ENCODE measurements around the gene FGF14. TPM values are rescaled to one million over a fixed set of nuclear protein-coding genes. Genes with fewer than 3 reads are reported as not detected.

Gene FGF14
- total and polyA plus RNA-seq, 2 donors from 2014 or later, result 0.47 to 3.3 TPM

GRCh38 chr13:101714195-101714594, 687.7 kb downstream of the FGF14 start:
- Histone ChIP-seq H3K27ac (ENCODE audit: low read depth in 2 of 2, low read length in 2 of 2) (no peak overlapping the region), H3K27me3 (ENCODE audit: control insufficient read depth, insufficient read depth, low read length) (no peaks in the 10 kb centered on the region), H3K4me1 (ENCODE audit: control insufficient read depth in 2 of 3, insufficient read depth in 2 of 3, low read depth in 1 of 3, low read length in 3 of 3) (no peaks in the 10 kb centered on the region), H3K36me3 (ENCODE audit: control insufficient read depth in 2 of 3, insufficient read depth in 3 of 3, low read length in 3 of 3) (no peaks in the 10 kb centered on the region), H3K9me3 (ENCODE audit: control insufficient read depth in 2 of 3, insufficient read depth in 1 of 3, low read length in 3 of 3) (no peaks in the 10 kb centered on the region), H3K4me3 (ENCODE audit: low read length in 3 of 3) (no peak overlapping the region), H3K9ac (ENCODE audit: low read length in 3 of 3) (no peak overlapping the region)
- intact Hi-C loops (cut with DNase I), result no loop called here
- DNase-seq (no peak), FAIRE-seq (no peak)
- TF ChIP-seq CTCF (IDR thresholded peaks at IDR 0.05; ENCODE audit: borderline replicate concordance, extremely low read depth, insufficient read depth), result no peak

GRCh38 chr13:101712026-101712348, 689.9 kb downstream of the FGF14 start:
- intact Hi-C loops (cut with DNase I), result no loop called here
- DNase-seq (no peak), FAIRE-seq (no peak)
- Histone ChIP-seq H3K27ac (ENCODE audit: low read depth in 2 of 2, low read length in 2 of 2) (no peak overlapping the region), H3K36me3 (ENCODE audit: control insufficient read depth in 2 of 3, insufficient read depth in 3 of 3, low read length in 3 of 3) (no peaks in the 10 kb centered on the region), H3K4me1 (ENCODE audit: control insufficient read depth in 2 of 3, insufficient read depth in 2 of 3, low read depth in 1 of 3, low read length in 3 of 3) (peaks cover 0 to 5% (median 0%) of the 10 kb centered on the region in 3 donors), H3K4me3 (ENCODE audit: low read length in 3 of 3) (no peak overlapping the region), H3K9ac (ENCODE audit: low read length in 3 of 3) (no peak overlapping the region), H3K9me3 (ENCODE audit: control insufficient read depth in 2 of 3, insufficient read depth in 1 of 3, low read length in 3 of 3) (no peaks in the 10 kb centered on the region), H3K27me3 (ENCODE audit: control insufficient read depth, insufficient read depth, low read length) (no peaks in the 10 kb centered on the region)
- TF ChIP-seq CTCF (IDR thresholded peaks at IDR 0.05; ENCODE audit: borderline replicate concordance, extremely low read depth, insufficient read depth), result no peak

GRCh38 chr13:101711307-101712025, 690.4 kb downstream of the FGF14 start:
- intact Hi-C loops (cut with DNase I), result no loop called here
- no peak overlapping the region for H3K9ac ChIP-seq (ENCODE audit: low read length in 3 of 3)
- no peak for DNase-seq
- H3K27ac ChIP-seq (ENCODE audit: low read depth in 2 of 2, low read length in 2 of 2), result no peak overlapping the region
- H3K4me1 ChIP-seq (ENCODE audit: control insufficient read depth in 2 of 3, insufficient read depth in 2 of 3, low read depth in 1 of 3, low read length in 3 of 3), result peaks cover 0 to 5% (median 0%) of the 10 kb centered on the region in 3 donors
- FAIRE-seq, result no peak
- H3K4me3 ChIP-seq (ENCODE audit: low read length in 3 of 3), result no peak overlapping the region
- no peaks in the 10 kb centered on the region for H3K36me3 ChIP-seq (ENCODE audit: control insufficient read depth in 2 of 3, insufficient read depth in 3 of 3, low read length in 3 of 3)
- H3K27me3 ChIP-seq (ENCODE audit: control insufficient read depth, insufficient read depth, low read length), result no peaks in the 10 kb centered on the region
- TF ChIP-seq CTCF (IDR thresholded peaks at IDR 0.05; ENCODE audit: borderline replicate concordance, extremely low read depth, insufficient read depth), result no peak
- H3K9me3 ChIP-seq (ENCODE audit: control insufficient read depth in 2 of 3, insufficient read depth in 1 of 3, low read length in 3 of 3), result no peaks in the 10 kb centered on the region

- no peaks in the 10 kb centered on the region for H3K27me3 ChIP-seq (ENCODE audit: control insufficient read depth, insufficient read depth, low read length)
- no peak overlapping the region for H3K4me3 ChIP-seq (ENCODE audit: low read length in 3 of 3)
- no peak for DNase-seq
- intact Hi-C loops (cut with DNase I), result no loop called here
- H3K4me1 ChIP-seq (ENCODE audit: control insufficient read depth in 2 of 3, insufficient read depth in 2 of 3, low read depth in 1 of 3, low read length in 3 of 3), result peaks cover 0 to 5% (median 0%) of the 10 kb centered on the region in 3 donors
- no peak for TF ChIP-seq CTCF (IDR thresholded peaks at IDR 0.05; ENCODE audit: borderline replicate concordance, extremely low read depth, insufficient read depth)
- no peaks in the 10 kb centered on the region for H3K9me3 ChIP-seq (ENCODE audit: control insufficient read depth in 2 of 3, insufficient read depth in 1 of 3, low read length in 3 of 3)
- H3K27ac ChIP-seq (ENCODE audit: low read depth in 2 of 2, low read length in 2 of 2), result no peak overlapping the region
- no peak for FAIRE-seq
- H3K9ac ChIP-seq (ENCODE audit: low read length in 3 of 3), result no peak overlapping the region
- H3K36me3 ChIP-seq (ENCODE audit: control insufficient read depth in 2 of 3, insufficient read depth in 3 of 3, low read length in 3 of 3), result no peaks in the 10 kb centered on the region
These were observed 691.9 kb downstream of the FGF14 start for GRCh38 chr13:101709952-101710351.

Measured in kidney (tissue), 14 donors.